Activated naive CD4-positive, alpha-beta T cell treated with anti-CD3 and anti-CD28 coated beads, Interleukin-2, amount 10 ng/mL, durations not matched to agents 7 days and 5 days (primary cell): Measurements from ENCODE around the gene ISCA1.
"Not testable (repeated sequence)": the region's sequence is repeated elsewhere in the genome, so short reads cannot be mapped to it uniquely, and the experiment has no call there.

Experiments
- CTCF ChIA-PET: fragments of 350-600 bp; sonication (Branson Sonifier 250); formaldehyde crosslinking; loops from one replicate; lab custom pipeline; 2021; ENCODE audit warnings: antibody characterized with exemption; lab: Charles Lee
- DNase-seq: peaks from one replicate; pipeline ENCODE4 v3.0.0-alpha.2; 2020
- H3K27ac Mint-ChIP-seq: one replicate; pipeline ENCODE4 v1.8.0; 2021; ENCODE audit warnings: mild to moderate bottlenecking, moderate library complexity, mixed read lengths
- H3K27me3 Mint-ChIP-seq: one replicate; pipeline ENCODE4 v1.8.0; 2021; ENCODE audit warnings: mild to moderate bottlenecking, mixed read lengths
- H3K36me3 Mint-ChIP-seq: one replicate; pipeline ENCODE4 v1.8.0; 2021; ENCODE audit warnings: mixed read lengths
- H3K4me1 Mint-ChIP-seq: one replicate; pipeline ENCODE4 v1.8.0; 2021; ENCODE audit warnings: mixed read lengths
- H3K4me3 Mint-ChIP-seq: one replicate; pipeline ENCODE4 v1.8.0; 2021; ENCODE audit warnings: mild to moderate bottlenecking, moderate library complexity, mixed read lengths
- H3K9me3 Mint-ChIP-seq: one replicate; pipeline ENCODE4 v1.8.0; 2021; ENCODE audit warnings: mixed read lengths

ISCA1 gene

DNA sequence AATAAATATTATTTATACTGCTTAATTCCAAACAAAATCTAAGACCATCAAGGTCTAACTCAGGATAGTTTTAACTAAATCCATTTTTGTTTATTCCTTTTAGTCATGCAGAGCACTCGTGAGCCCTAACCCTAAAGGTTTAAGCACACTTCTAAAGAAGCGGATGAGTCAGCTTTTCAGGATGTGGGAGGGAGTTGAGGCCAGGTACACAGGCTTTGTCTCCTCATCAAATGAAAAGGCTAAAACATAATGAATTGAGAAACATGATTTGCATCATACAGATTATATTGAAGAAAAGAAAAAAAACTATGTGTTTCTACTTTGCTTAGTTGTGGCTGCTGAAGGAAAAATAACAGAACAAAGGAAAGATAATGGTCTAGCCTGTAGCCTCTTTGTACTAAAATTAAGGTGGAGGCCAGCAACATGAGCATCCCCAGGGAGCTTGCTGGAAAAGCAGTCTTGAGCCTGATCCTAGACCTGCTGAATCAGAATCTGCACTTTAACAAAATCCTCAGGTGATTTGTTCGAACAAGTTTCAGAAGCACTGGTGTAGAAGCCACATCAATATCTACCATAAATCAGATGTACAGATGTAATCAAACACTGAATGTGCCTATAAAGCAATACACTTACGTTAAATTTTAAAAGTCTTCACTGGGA lies 21.1 kb upstream of the ISCA1 start:
- Mint-ChIP-seq H3K27me3 (no peaks in the 10 kb centered on the region), H3K27ac (peak overlapping the region; percentile 76), H3K4me3 (no peak overlapping the region), H3K36me3 (peaks cover 62% of the 10 kb centered on the region), H3K4me1 (peaks cover 21% of the 10 kb centered on the region), H3K9me3 (no peaks in the 10 kb centered on the region)
- DNase-seq: peak; percentile 46
- CTCF ChIA-PET: interaction anchor here (1.1 kb wide), 1 partner anchor 51 kb away, joined by 3 read pairs; the partner anchor contains the start of gene TUT7

GRCh38 chr9:86301686-86302085 lies 19.3 kb upstream of the ISCA1 start:
- H3K27ac Mint-ChIP-seq: no peak overlapping the region
- H3K4me3 Mint-ChIP-seq: no peak overlapping the region
- peaks cover 67% of the 10 kb centered on the region for H3K36me3 Mint-ChIP-seq
- no peak for DNase-seq
- H3K27me3 Mint-ChIP-seq: no peaks in the 10 kb centered on the region
- H3K9me3 Mint-ChIP-seq: no peaks in the 10 kb centered on the region
- CTCF ChIA-PET: interaction anchor here (0.6 kb wide), 1 partner anchor 14 kb away, joined by 5 read pairs; no protein-coding TSS in a partner anchor
- H3K4me1 Mint-ChIP-seq: peaks cover 21% of the 10 kb centered on the region

- Mint-ChIP-seq H3K36me3 (peaks cover 57% of the 10 kb centered on the region), H3K27ac (no peak overlapping the region), H3K27me3 (no peaks in the 10 kb centered on the region), H3K9me3 (no peaks in the 10 kb centered on the region), H3K4me3 (no peak overlapping the region), H3K4me1 (peaks cover 20% of the 10 kb centered on the region)
- CTCF ChIA-PET: interaction anchor here (0.6 kb wide), 1 partner anchor 15 kb away, joined by 5 read pairs; no protein-coding TSS in a partner anchor
- DNase-seq: no peak
These were observed 18.4 kb upstream of the ISCA1 start for GRCh38 chr9:86300701-86301100.

DNA sequence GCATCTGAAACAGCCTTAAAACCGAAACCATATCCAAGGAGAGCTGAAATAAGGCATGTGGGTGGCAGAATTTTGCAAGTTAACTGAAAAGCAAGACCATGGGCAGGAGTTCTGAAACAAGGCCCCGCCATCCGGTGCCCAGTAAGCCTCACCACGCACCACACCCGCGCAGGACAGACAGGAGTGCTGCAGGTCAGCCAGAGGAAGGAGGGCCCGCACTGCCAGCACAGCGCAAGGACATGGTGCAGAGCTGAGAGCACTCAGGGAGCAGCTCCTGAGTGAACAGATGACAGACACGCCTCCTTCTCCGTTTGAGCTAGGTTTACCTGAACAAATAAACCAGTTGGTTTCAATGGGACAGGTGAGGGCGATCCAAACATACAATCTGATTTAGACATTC lies 16.5 kb upstream of the ISCA1 start:
- Mint-ChIP-seq H3K27ac (peak overlapping the region; percentile 52), H3K4me3 (no peak overlapping the region), H3K4me1 (peaks cover 10% of the 10 kb centered on the region), H3K9me3 (no peaks in the 10 kb centered on the region), H3K36me3 (peaks cover 56% of the 10 kb centered on the region), H3K27me3 (no peaks in the 10 kb centered on the region)
- DNase-seq: no peak
- CTCF ChIA-PET: interaction anchor here (1.3 kb wide), 1 partner anchor 14 kb away, joined by 3 read pairs; no protein-coding TSS in a partner anchor

GRCh38 chr9:86290341-86290740 lies 8.0 kb upstream of the ISCA1 start:
- H3K9me3 Mint-ChIP-seq, H3K4me3 Mint-ChIP-seq, H3K27me3 Mint-ChIP-seq, H3K4me1 Mint-ChIP-seq, H3K27ac Mint-ChIP-seq, DNase-seq, CTCF ChIA-PET: not testable (repeated sequence)
- peaks cover 22% of the 10 kb centered on the region for H3K36me3 Mint-ChIP-seq

GRCh38 chr9:86288499-86289198 lies 6.3 kb upstream of the ISCA1 start:
- CTCF ChIA-PET: no interaction called here
- no peak overlapping the region for H3K4me3 Mint-ChIP-seq
- no peaks in the 10 kb centered on the region for H3K27me3 Mint-ChIP-seq
- H3K4me1 Mint-ChIP-seq: peaks cover 4% of the 10 kb centered on the region
- no peak for DNase-seq
- H3K9me3 Mint-ChIP-seq: no peaks in the 10 kb centered on the region
- no peak overlapping the region for H3K27ac Mint-ChIP-seq
- H3K36me3 Mint-ChIP-seq: peaks cover 13% of the 10 kb centered on the region

GRCh38 chr9:86287013-86287412 lies 4.7 kb upstream of the ISCA1 start:
- H3K4me1 Mint-ChIP-seq: peaks cover 13% of the 10 kb centered on the region
- H3K27me3 Mint-ChIP-seq: no peaks in the 10 kb centered on the region
- H3K4me3 Mint-ChIP-seq: no peak overlapping the region
- no peak overlapping the region for H3K27ac Mint-ChIP-seq
- no peak for DNase-seq
- peaks cover 5% of the 10 kb centered on the region for H3K36me3 Mint-ChIP-seq
- H3K9me3 Mint-ChIP-seq: no peaks in the 10 kb centered on the region
- CTCF ChIA-PET: no interaction called here

GRCh38 chr9:86286278-86286677 lies 3.9 kb upstream of the ISCA1 start:
- peaks cover 16% of the 10 kb centered on the region for H3K4me1 Mint-ChIP-seq

GRCh38 chr9:86285261-86285660 lies 2.9 kb upstream of the ISCA1 start:
- Mint-ChIP-seq H3K27me3 (no peaks in the 10 kb centered on the region), H3K27ac (no peak overlapping the region), H3K36me3 (peaks cover 7% of the 10 kb centered on the region), H3K4me1 (peaks cover 24% of the 10 kb centered on the region), H3K4me3 (no peak overlapping the region), H3K9me3 (no peaks in the 10 kb centered on the region)
- no peak for DNase-seq
- CTCF ChIA-PET: interaction anchor here (0.7 to 0.9 kb wide), 2 partner anchors 14 to 25 kb away, joined by 3 read pairs; no protein-coding TSS in a partner anchor

More at GRCh38 chr9:86286278-86286677, 3.9 kb upstream of the ISCA1 start:
- H3K27me3 Mint-ChIP-seq: no peaks in the 10 kb centered on the region
- H3K4me3 Mint-ChIP-seq: no peak overlapping the region
- peaks cover 5% of the 10 kb centered on the region for H3K36me3 Mint-ChIP-seq
- H3K9me3 Mint-ChIP-seq: no peaks in the 10 kb centered on the region
- CTCF ChIA-PET: interaction anchor here (0.6 kb wide), 1 partner anchor 10 kb away, joined by 3 read pairs; no protein-coding TSS in a partner anchor
- H3K27ac Mint-ChIP-seq: no peak overlapping the region
- DNase-seq: no peak

DNA sequence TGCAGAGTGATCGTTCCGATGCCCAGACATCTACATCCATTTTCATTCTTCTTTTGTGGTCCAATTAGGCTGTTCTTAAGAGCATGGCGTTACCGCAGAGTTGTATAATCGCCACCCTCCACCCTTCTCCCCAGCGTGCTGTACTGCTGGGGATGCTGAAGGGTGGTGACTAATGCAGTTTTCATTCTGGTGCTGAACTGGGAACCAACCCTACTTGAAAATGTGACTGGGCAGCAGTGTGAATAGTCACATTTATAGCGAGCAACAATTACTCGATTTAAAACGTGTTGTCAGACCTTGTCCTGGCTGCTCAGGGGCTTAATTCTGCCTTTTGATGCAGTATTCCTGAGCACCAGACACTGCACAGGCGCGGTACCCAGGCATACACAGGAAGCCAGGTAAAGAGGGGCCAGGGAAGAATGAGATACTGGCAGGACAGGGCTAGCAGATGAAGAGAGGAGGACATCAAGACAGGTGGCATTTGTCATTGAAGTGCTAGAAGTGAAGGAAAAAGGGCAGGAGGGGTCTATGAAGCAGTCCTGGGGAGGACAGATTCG lies 719 bp upstream of the ISCA1 start:
- CTCF ChIA-PET: interaction anchor here (1.9 kb wide), 1 partner anchor 81 kb away, joined by 5 read pairs; no protein-coding TSS in a partner anchor
- peaks cover 35% of the 10 kb centered on the region for H3K4me1 Mint-ChIP-seq
- H3K27me3 Mint-ChIP-seq: no peaks in the 10 kb centered on the region
- peak overlapping the region; percentile 87 for H3K4me3 Mint-ChIP-seq
- H3K36me3 Mint-ChIP-seq: peaks cover 13% of the 10 kb centered on the region
- H3K27ac Mint-ChIP-seq: peak overlapping the region; percentile 97
- no peaks in the 10 kb centered on the region for H3K9me3 Mint-ChIP-seq
- DNase-seq: peak; percentile 29

- peaks cover 35% of the 10 kb centered on the region for H3K4me1 Mint-ChIP-seq
- CTCF ChIA-PET: interaction anchor here (1.9 kb wide), 1 partner anchor 79 kb away, joined by 5 read pairs; no protein-coding TSS in a partner anchor
- no peaks in the 10 kb centered on the region for H3K9me3 Mint-ChIP-seq
These were observed 703 bp downstream of the ISCA1 start for GRCh38 chr9:86281593-86282076.

GRCh38 chr9:86280580-86280979 lies 1.8 kb downstream of the ISCA1 start:
- CTCF ChIA-PET: no interaction called here
- no peak for DNase-seq
- H3K27me3 Mint-ChIP-seq: no peaks in the 10 kb centered on the region
- peaks cover 9% of the 10 kb centered on the region for H3K36me3 Mint-ChIP-seq
- no peaks in the 10 kb centered on the region for H3K9me3 Mint-ChIP-seq
- peaks cover 35% of the 10 kb centered on the region for H3K4me1 Mint-ChIP-seq
- H3K4me3 Mint-ChIP-seq: peak overlapping the region; percentile 87
- H3K27ac Mint-ChIP-seq: no peak overlapping the region

More at GRCh38 chr9:86281593-86282076, 703 bp downstream of the ISCA1 start:
- DNase-seq: no peak
- Mint-ChIP-seq H3K27ac (peak overlapping the region; percentile 97), H3K4me3 (peak overlapping the region; percentile 87), H3K27me3 (no peaks in the 10 kb centered on the region), H3K36me3 (peaks cover 11% of the 10 kb centered on the region)

DNA sequence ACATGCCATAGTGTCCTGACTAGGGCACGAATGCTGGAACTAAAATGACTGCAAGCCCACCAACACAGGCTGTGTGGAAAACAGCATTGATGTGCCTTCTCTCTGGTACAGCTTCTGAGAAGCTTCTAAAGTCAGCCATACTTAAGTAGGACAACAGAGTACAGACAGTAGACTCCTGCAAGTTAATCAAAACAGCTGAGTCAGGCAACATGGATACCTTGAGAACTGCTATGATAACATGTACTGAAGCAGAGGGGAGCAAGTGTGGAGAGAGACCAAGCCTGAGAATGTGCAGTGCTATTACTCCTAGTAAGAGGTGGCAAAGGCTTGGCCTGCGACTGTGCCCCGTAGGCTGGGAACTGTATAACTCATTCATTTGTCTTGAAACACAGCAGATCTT lies 2.5 kb downstream of the ISCA1 start:
- DNase-seq: no peak
- H3K27ac Mint-ChIP-seq: no peak overlapping the region
- CTCF ChIA-PET: no interaction called here
- peaks cover 35% of the 10 kb centered on the region for H3K4me1 Mint-ChIP-seq
- H3K9me3 Mint-ChIP-seq: no peaks in the 10 kb centered on the region
- peak overlapping the region; percentile 35 for H3K4me3 Mint-ChIP-seq
- H3K27me3 Mint-ChIP-seq: no peaks in the 10 kb centered on the region
- H3K36me3 Mint-ChIP-seq: peaks cover 9% of the 10 kb centered on the region

GRCh38 chr9:86277072-86277471 lies 5.3 kb downstream of the ISCA1 start:
- CTCF ChIA-PET: no interaction called here
- H3K4me1 Mint-ChIP-seq: peaks cover 21% of the 10 kb centered on the region
- H3K4me3 Mint-ChIP-seq: no peak overlapping the region
- H3K27ac Mint-ChIP-seq: no peak overlapping the region
- no peaks in the 10 kb centered on the region for H3K9me3 Mint-ChIP-seq
- H3K36me3 Mint-ChIP-seq: peaks cover 24% of the 10 kb centered on the region
- no peak for DNase-seq
- H3K27me3 Mint-ChIP-seq: no peaks in the 10 kb centered on the region
